H1 (cell line): ENCODE measurements around the gene TNC.

ENCODE experiments used
- ATF2 ChIP-seq: IDR thresholded peaks from 2 replicates; pipeline ENCODE4 v1.6.1; 2012; ENCODE audit warnings: low read length, inconsistent platforms
- CHD1 ChIP-seq: IDR thresholded peaks from 2 replicates; pipeline ENCODE4 v1.6.1; 2012; ENCODE audit warnings: low read depth, low read length, improper control_type of control experiment
- CTCF ChIP-seq, 3 experiments: IDR thresholded peaks; 1 replicate in 2 of 3; 2 replicates in 1 of 3; pipeline versions ENCODE4 v1.5.1 to v1.6.1; 2011; ENCODE audit warnings: low read length in 3 of 3, mild to moderate bottlenecking in 3 of 3, inconsistent platforms in 2 of 3, low read depth in 1 of 3, moderate library complexity in 1 of 3; ENCODE audit not compliant: insufficient read depth in 1 of 3; ENCODE audit errors: control extremely low read depth in 1 of 3
- EP300 ChIP-seq, 2 experiments: IDR thresholded peaks; 1 replicate in 1 of 2; 2 replicates in 1 of 2; pipeline ENCODE4 v1.6.1; 2011 to 2012; ENCODE audit warnings: low read depth in 2 of 2, low read length in 2 of 2, mild to moderate bottlenecking in 2 of 2, borderline replicate concordance in 1 of 2, inconsistent platforms in 1 of 2, moderate library complexity in 1 of 2
- EZH2 ChIP-seq: fragments of 200-600 bp; sonication (generic); IDR thresholded peaks from 2 replicates; pipeline ENCODE4 v1.7.1; 2012; ENCODE audit warnings: low read depth, mild to moderate bottlenecking, moderate library complexity, low read length, inconsistent platforms; ENCODE audit not compliant: severe bottlenecking
- HDAC2 ChIP-seq, 2 experiments: fragments of 300-600 bp in 1 of 2; sonication (generic) in 1 of 2; IDR thresholded peaks; 2 replicates each; pipeline ENCODE4 v1.6.1; 2011 to 2012; ENCODE audit warnings: low read depth in 2 of 2, low read length in 2 of 2, mild to moderate bottlenecking in 2 of 2, moderate library complexity in 2 of 2, borderline replicate concordance in 1 of 2, inconsistent platforms in 1 of 2
- MAX ChIP-seq: IDR thresholded peaks from 2 replicates; pipeline ENCODE4 v1.6.1; 2012; ENCODE audit warnings: inconsistent platforms
- PHF8 ChIP-seq: fragments of 200-600 bp; sonication (generic); conservative IDR thresholded peaks from 2 replicates; pipeline ENCODE4 v1.7.1; 2012; ENCODE audit warnings: low read depth, mild to moderate bottlenecking, inconsistent platforms, low read length, moderate library complexity
- POLR2A ChIP-seq, 2 experiments: IDR thresholded peaks; 1 replicate in 1 of 2; 2 replicates in 1 of 2; pipeline ENCODE4 v1.6.1; 2011; ENCODE audit warnings: low read depth in 2 of 2, low read length in 2 of 2, mild to moderate bottlenecking in 2 of 2; ENCODE audit errors: control extremely low read depth in 1 of 2
- SUZ12 ChIP-seq: fragments of 200-600 bp; sonication (generic); IDR thresholded peaks from 2 replicates; pipeline ENCODE4 v1.6.1; 2012; ENCODE audit warnings: mild to moderate bottlenecking, inconsistent platforms, low read length, moderate library complexity, mixed read lengths
- USF2 ChIP-seq: IDR thresholded peaks from 2 replicates; pipeline ENCODE4 v1.6.1; 2011; ENCODE audit warnings: low read length, improper control_type of control experiment
- YY1 ChIP-seq: IDR thresholded peaks from 2 replicates; pipeline ENCODE4 v1.6.1; 2011; ENCODE audit warnings: low read depth, mild to moderate bottlenecking, low read length

GRCh38 chr9:115057559-115057958, 60.4 kb downstream of the TNC start:
- TF ChIP-seq PHF8 (no peak), HDAC2 (IDR thresholded peaks at IDR 0.05; ENCODE audit: borderline replicate concordance in 1 of 2, low read depth in 2 of 2, low read length in 2 of 2) (no peak), CTCF (IDR thresholded peaks at IDR 0.05; ENCODE audit: control extremely low read depth in 1 of 3, insufficient read depth in 1 of 3, low read depth in 1 of 3, low read length in 3 of 3) (no peak), ATF2 (no peak), EP300 (IDR thresholded peaks at IDR 0.05; ENCODE audit: borderline replicate concordance in 1 of 2, low read depth in 2 of 2, low read length in 2 of 2) (no peak), EZH2 (no peak), POLR2A (IDR thresholded peaks at IDR 0.05; ENCODE audit: control extremely low read depth in 1 of 2, low read depth in 2 of 2, low read length in 2 of 2) (no peak), USF2 (no peak), CHD1 (no peak), SUZ12 (no peak), YY1 (no peak), MAX (no peak)
